Left renal pelvis (tissue), 4 donors: ENCODE results near the gene NWD2. TPM values are rescaled to one million over a fixed set of nuclear protein-coding genes. Genes with fewer than 3 reads are reported as not detected.
"Not testable (repeated sequence)": the region's sequence is repeated elsewhere in the genome, so short reads cannot be mapped to it uniquely, and the experiment has no call there.

Experiments used
- DNase-seq, 4 donors: peaks; one replicate each; pipeline ENCODE4 v3.0.0-alpha.2; 2013; ENCODE audit warnings: low read depth in 4 of 4, low spot score in 3 of 4
- polyA plus RNA-seq, 4 donors: library from polyadenylated mRNA; unstranded; fragments of 120-200 nt; gene quantifications; one replicate each; pipeline ENCODE4 v1.2.1, GENCODE V29; 2013; ENCODE audit not compliant: insufficient read length in 4 of 4

NWD2 gene
- under 1 TPM; 0.01 to 0.27 (median 0.10) TPM for polyA plus RNA-seq

GRCh38 chr4:37244583-37245390 lies at the start of gene NWD2:
NWD2 (plus strand) TSS chr4:37244743; CDS start chr4:37245068, 325 bp downstream.
- DNase-seq: peak in 2 of 4 donors; percentile 37 to 41

- DNase-seq: no peak
Measured at GRCh38 chr4:37197899-37198298, 46.6 kb upstream of the NWD2 start.

GRCh38 chr4:37204740-37205139 lies 39.8 kb upstream of the NWD2 start:
- DNase-seq: not testable (repeated sequence)

GRCh38 chr4:37216209-37216608 lies 28.3 kb upstream of the NWD2 start:
- no peak for DNase-seq

GRCh38 chr4:37219242-37219641 lies 25.3 kb upstream of the NWD2 start:
- DNase-seq: no peak

GRCh38 chr4:37219990-37220389 lies 24.6 kb upstream of the NWD2 start:
- no peak for DNase-seq

- no peak for DNase-seq
Measured at GRCh38 chr4:37220685-37221084, 23.9 kb upstream of the NWD2 start.

GRCh38 chr4:37223732-37224131 lies 20.8 kb upstream of the NWD2 start:
- DNase-seq: no peak

- DNase-seq: no peak
Measured at GRCh38 chr4:37224854-37225253, 19.7 kb upstream of the NWD2 start.

- DNase-seq: no peak
Measured at GRCh38 chr4:37225778-37226177, 18.8 kb upstream of the NWD2 start.

GRCh38 chr4:37232315-37232714 lies 12.2 kb upstream of the NWD2 start:
- DNase-seq: no peak

GRCh38 chr4:37236165-37236564 lies 8.4 kb upstream of the NWD2 start:
- DNase-seq: no peak

GRCh38 chr4:37241647-37242046 lies 2.9 kb upstream of the NWD2 start:
- DNase-seq: no peak

- DNase-seq: no peak
Measured at GRCh38 chr4:37243051-37243450, 1.5 kb upstream of the NWD2 start.

GRCh38 chr4:37243722-37244582 lies 591 bp upstream of the NWD2 start:
- DNase-seq: no peak

- DNase-seq: no peak
Measured at GRCh38 chr4:37245391-37245954, 930 bp downstream of the NWD2 start.

- no peak for DNase-seq
Measured at GRCh38 chr4:37246891-37247290, 2.3 kb downstream of the NWD2 start.

GRCh38 chr4:37258221-37258620 lies 13.7 kb downstream of the NWD2 start:
- no peak for DNase-seq

GRCh38 chr4:37268319-37268718 lies 23.8 kb downstream of the NWD2 start:
- no peak for DNase-seq

- no peak for DNase-seq
Measured at GRCh38 chr4:37279121-37279520, 34.6 kb downstream of the NWD2 start.

- no peak for DNase-seq
Measured at GRCh38 chr4:37279894-37280592, 35.5 kb downstream of the NWD2 start.
